ENCODE measurements around the gene GAB4.

DNA sequence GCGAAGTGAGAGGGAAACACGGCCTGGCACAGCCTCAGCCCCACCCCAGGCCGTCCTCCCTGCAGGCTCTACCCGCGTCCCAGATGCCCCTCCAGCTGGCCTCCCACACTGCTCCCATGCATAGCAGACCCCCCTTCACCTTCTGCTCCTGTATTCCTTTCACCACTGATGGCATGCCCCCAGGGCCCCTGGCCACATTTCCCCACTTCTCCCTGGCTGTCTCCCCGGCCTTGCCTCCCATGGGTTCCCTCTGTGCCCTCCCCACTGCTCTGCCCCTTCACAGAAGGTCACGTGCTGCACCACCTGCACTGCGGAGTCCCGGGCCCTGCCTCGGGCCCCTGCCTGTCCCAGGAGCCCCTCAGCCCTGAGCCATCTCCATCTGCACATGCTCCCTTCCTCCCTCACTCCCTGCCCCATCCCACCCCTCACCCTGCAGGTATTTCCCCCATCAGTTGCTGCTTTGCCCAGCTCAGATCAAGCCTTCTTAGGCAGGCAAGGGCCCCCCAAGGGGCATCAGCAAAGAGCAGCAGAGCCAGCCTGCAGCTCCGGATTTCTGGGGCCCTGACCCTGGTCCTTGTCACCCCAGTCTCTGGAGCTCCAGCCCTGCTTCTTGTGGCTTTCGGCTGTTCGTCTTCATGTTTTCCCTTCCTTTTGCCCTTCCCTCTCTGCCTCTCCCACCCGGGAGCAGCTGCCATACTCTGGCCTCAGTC lies 46.4 kb downstream of the GAB4 start:
- TF ChIP-seq ZNF423 (tag by site-specific recombination; IDR thresholded peaks at IDR 0.05) (no peak), ZNF416 (tag by site-specific recombination; IDR thresholded peaks at IDR 0.05) (no peak), TCF7L2 (IDR thresholded peaks at IDR 0.05; ENCODE audit: borderline replicate concordance, low read depth, low read length) (no peak), ZNF184 (tag by site-specific recombination; IDR thresholded peaks at IDR 0.05) (no peak), KLF1 (tag by site-specific recombination; IDR thresholded peaks at IDR 0.05) (no peak)
- TF ChIP-seq, protein P1, sequence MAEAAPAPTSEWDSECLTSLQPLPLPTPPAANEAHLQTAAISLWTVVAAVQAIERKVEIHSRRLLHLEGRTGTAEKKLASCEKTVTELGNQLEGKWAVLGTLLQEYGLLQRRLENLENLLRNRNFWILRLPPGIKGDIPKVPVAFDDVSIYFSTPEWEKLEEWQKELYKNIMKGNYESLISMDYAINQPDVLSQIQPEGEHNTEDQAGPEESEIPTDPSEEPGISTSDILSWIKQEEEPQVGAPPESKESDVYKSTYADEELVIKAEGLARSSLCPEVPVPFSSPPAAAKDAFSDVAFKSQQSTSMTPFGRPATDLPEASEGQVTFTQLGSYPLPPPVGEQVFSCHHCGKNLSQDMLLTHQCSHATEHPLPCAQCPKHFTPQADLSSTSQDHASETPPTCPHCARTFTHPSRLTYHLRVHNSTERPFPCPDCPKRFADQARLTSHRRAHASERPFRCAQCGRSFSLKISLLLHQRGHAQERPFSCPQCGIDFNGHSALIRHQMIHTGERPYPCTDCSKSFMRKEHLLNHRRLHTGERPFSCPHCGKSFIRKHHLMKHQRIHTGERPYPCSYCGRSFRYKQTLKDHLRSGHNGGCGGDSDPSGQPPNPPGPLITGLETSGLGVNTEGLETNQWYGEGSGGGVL (tag by site-specific recombination; IDR thresholded peaks at IDR 0.05) = no peak
- TF ChIP-seq, protein P2, sequence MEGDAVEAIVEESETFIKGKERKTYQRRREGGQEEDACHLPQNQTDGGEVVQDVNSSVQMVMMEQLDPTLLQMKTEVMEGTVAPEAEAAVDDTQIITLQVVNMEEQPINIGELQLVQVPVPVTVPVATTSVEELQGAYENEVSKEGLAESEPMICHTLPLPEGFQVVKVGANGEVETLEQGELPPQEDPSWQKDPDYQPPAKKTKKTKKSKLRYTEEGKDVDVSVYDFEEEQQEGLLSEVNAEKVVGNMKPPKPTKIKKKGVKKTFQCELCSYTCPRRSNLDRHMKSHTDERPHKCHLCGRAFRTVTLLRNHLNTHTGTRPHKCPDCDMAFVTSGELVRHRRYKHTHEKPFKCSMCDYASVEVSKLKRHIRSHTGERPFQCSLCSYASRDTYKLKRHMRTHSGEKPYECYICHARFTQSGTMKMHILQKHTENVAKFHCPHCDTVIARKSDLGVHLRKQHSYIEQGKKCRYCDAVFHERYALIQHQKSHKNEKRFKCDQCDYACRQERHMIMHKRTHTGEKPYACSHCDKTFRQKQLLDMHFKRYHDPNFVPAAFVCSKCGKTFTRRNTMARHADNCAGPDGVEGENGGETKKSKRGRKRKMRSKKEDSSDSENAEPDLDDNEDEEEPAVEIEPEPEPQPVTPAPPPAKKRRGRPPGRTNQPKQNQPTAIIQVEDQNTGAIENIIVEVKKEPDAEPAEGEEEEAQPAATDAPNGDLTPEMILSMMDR (tag by site-specific recombination; IDR thresholded peaks at IDR 0.05) = no peak
